Adipocyte (in vitro differentiated cells): ENCODE results near the gene FGF22.
"Not testable (repeated sequence)": the region's sequence is repeated elsewhere in the genome, so short reads cannot be mapped to it uniquely, and the experiment has no call there.

Source experiments
- DNase-seq: peaks from one replicate; pipeline ENCODE4 v3.0.0-alpha.2; 2015; ENCODE audit warnings: low read depth
- H3K27me3 ChIP-seq: replicated peaks from 2 replicates; pipeline ENCODE4 v1.7.0; 2013; ENCODE audit warnings: mild to moderate bottlenecking, low read length, moderate library complexity; ENCODE audit not compliant: control insufficient read depth, insufficient read depth
- H3K36me3 ChIP-seq: 2 replicates; pipeline ENCODE4 v1.7.0; 2013; ENCODE audit warnings: low read length, mild to moderate bottlenecking, moderate library complexity; ENCODE audit not compliant: control insufficient read depth, insufficient read depth, severe bottlenecking
- H3K4me1 ChIP-seq: 2 replicates; pipeline ENCODE4 v1.7.0; 2013; ENCODE audit warnings: mild to moderate bottlenecking, low read length, moderate library complexity; ENCODE audit not compliant: control insufficient read depth, insufficient read depth
- H3K4me3 ChIP-seq: 2 replicates; pipeline ENCODE4 v1.7.0; 2013; ENCODE audit warnings: mild to moderate bottlenecking, low read length, moderate library complexity
- H3K9ac ChIP-seq: 2 replicates; pipeline ENCODE4 v1.7.0; 2013; ENCODE audit warnings: mild to moderate bottlenecking, low read length, moderate library complexity
- H3K9me3 ChIP-seq: 2 replicates; pipeline ENCODE4 v1.7.0; 2013; ENCODE audit warnings: mild to moderate bottlenecking, low read length, moderate library complexity; ENCODE audit not compliant: control insufficient read depth

The FGF22 gene

DNA sequence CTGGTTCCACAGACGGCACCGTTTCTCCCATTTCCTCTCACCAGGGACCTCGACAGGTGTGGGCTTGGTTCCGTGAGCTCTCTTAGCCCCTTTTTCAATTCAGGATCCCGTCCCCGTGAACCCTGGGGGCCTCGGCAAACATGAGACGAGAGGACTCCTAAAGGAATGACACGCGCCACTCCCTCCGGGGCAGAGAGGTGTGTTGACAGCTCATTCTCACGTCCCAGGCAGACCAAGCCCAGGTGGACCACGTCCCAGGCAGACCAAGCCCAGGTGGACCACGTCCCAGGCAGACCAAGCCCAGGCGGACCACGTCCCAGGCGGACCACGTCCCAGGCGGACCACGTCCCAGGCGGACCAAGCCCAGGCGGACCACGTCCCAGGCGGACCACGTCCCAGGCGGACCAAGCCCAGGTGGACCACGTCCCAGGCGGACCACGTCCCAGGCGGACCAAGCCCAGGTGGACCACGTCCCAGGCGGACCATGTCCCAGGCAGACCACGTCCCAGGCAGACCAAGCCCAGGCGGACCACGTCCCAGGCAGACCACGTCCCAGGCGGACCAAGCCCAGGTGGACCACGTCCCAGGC, 27.4 kb downstream of the FGF22 start:
- not testable (repeated sequence) for H3K9me3 ChIP-seq, H3K4me3 ChIP-seq, H3K27me3 ChIP-seq, H3K36me3 ChIP-seq, DNase-seq, H3K9ac ChIP-seq
- H3K4me1 ChIP-seq = peaks cover 31% of the 10 kb centered on the region

DNA sequence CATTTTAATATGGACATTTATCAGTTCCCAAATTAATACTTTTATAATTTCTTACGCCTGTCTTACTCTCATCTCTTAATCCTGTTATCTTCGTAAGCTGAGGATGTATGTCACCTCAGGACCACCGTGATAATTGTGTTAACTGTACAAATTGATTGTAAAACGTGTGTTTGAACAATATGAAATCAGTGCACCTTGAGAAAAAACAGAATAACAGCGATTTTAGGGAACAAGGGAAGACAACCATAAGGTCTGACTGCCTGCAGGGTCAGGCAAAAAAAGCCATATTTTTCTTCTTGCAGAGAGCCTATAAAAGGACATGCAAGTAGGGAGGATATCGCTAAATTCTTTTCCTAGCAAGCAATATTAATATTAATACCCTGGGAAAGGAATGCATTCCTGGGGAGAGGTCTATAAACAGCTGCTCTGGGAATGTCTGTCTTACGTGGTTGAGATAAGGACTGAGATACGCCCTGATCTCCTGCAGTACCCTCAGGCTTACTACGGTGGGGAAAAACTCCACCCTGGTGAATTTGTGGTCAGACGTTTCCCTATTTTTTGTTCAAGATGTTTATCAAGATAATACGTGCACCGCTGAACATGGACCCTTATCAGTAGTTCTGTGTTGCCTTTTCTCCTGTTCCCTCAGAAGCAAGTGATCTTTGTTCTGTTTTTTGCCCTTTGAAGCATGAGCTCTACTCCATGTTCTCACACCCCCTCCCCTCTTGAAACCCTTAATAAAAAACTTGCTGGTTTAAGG, 29.2 kb downstream of the FGF22 start:
- not testable (repeated sequence) for H3K4me3 ChIP-seq, H3K9me3 ChIP-seq, H3K9ac ChIP-seq, H3K36me3 ChIP-seq, DNase-seq, H3K27me3 ChIP-seq
- H3K4me1 ChIP-seq = peaks cover 37% of the 10 kb centered on the region

DNA sequence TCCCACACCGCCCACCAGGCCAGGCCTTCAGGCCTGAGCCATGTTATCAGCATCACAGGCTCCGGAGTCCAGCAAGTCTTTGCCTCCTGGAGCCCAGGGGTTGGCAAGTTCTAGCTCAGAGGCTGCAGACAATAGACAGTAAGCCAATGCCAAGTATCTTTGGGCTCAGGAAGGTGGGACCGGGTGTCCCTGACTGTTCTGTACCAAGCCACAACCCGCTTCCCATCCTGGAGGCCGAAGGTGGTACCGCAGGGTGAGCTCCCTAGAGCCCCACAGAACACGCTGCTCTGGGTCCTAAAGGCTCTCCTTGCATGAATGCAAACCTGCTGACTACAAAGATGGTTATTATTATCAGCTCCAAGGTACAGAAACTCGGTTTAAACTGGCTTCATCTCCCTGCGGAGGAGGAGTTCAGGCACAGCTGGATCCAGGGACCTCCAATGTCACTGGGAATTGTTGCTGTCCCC, 31.0 kb downstream of the FGF22 start:
- no peak for DNase-seq
- peaks cover 33% of the 10 kb centered on the region for H3K4me1 ChIP-seq
- H3K9ac ChIP-seq = no peak overlapping the region

DNA sequence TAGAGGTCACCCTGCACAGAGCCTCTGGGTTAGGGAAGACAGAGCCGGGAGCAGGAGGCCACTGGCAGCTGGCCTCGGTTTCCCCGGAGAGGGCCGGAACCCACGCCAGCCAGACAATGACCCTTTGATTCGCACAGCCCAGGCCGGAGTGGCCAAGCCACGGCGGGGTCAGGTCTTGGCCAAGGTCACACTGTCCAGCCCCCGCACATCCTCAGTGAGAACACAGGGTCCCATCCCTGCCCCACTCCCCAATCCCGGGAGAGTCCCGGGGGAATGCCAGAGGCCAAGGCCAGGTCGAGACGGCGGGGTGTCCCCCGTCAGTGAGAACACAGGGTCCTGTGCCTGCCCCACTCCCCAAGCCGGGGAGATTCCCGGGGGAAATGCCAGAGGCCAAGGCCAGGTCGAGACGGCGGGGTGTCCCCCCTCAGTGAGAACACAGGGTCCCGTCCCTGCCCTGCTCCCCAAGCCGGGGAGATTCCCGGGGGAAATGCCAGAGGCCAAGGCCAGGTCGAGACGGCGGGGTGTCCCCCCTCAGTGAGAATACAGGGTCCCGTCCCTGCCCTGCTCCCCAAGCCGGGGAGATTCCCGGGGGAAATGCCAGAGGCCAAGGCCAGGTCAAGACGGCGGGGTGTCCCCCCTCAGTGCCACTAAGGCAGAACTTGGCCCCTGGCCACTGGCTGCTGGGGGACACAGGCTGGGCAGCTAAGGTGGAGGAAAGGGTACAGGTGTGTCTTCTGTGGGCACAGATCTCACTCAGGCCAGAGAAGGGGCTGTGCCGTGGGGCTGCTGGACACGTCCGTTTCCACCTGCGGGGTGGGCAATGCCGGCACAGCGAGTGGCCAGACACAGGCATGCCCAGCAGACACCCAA, 34.8 kb downstream of the FGF22 start:
- Histone ChIP-seq H3K4me3 (no peak overlapping the region), H3K9ac (peak overlapping the region; percentile 87), H3K4me1 (peaks cover 46% of the 10 kb centered on the region), H3K36me3 (no peaks in the 10 kb centered on the region), H3K9me3 (no peaks in the 10 kb centered on the region), H3K27me3 (no peaks in the 10 kb centered on the region)
- DNase-seq = no peak

More for the DNA sequence above, 31.0 kb downstream of the FGF22 start:
- Histone ChIP-seq H3K9me3 (no peaks in the 10 kb centered on the region), H3K4me3 (no peak overlapping the region), H3K36me3 (no peaks in the 10 kb centered on the region), H3K27me3 (no peaks in the 10 kb centered on the region)

DNA sequence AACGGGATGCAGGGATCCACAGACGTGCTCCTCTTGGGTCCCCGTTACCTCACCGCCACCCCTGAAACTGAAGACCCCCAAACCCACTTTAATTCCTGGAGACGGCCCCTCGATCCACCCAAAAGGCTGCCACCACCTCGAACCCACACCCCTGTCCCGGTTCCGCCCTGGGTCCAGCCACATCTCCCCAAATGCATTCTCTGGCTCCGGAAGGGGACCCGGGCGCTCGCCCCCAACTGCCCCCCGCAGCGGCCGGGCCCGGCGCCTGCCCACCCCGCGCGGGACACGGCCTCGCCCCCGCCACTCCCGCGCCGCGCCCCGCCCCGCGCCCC, 36.3 kb downstream of the FGF22 start:
- DNase-seq = no peak
- peak overlapping the region; percentile 96 for H3K4me3 ChIP-seq
- H3K9ac ChIP-seq = peak overlapping the region; percentile 87
- H3K27me3 ChIP-seq = no peaks in the 10 kb centered on the region
- no peaks in the 10 kb centered on the region for H3K36me3 ChIP-seq
- H3K4me1 ChIP-seq = peaks cover 47% of the 10 kb centered on the region
- H3K9me3 ChIP-seq = no peaks in the 10 kb centered on the region

DNA sequence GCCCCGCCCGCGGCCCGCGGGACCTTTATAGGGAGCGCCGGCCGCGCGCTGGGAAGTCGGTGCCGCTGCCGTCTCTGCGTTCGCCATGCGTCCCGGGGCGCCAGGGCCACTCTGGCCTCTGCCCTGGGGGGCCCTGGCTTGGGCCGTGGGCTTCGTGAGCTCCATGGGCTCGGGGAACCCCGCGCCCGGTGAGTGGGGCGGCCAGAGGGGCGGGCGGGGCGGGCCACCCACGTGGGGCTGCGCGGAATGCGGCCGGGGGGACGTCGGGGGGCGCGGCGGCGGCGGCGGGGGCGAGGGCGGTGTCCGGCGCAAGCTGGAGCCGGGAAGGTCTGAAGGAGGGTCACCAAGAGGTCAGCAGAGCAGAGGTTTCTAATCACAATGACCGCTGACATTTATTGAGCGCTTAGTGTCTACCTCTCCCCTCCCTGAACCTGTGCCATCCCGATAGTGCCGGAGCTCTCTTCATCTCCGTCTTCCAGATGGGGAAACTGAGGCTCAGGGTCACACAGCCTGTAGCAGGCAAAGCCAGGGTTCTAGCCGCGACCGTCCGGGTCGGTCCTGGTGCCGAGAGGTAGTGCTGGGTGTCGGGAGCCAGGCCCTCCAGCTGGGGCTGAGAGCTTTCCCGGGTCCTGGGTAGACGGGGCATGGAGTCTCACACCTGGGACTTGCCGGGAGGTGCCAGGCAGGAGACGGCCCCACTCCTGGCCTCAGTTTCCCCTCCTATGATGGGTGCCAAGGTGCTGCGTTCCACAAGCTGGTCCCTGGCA, 36.8 kb downstream of the FGF22 start, which contains the start of gene FSTL3:
TSS of gene FSTL3 (plus strand) at position 54 of the 767 bp plus-strand sequence. CDS start at position 86, 32 bp downstream.
- peak within 1 kb of the TSS; percentile 99 for H3K9ac ChIP-seq
- H3K9me3 ChIP-seq = no peaks in the 10 kb centered on the region
- H3K36me3 ChIP-seq = peaks cover 4% of the 10 kb centered on the region
- no peaks in the 10 kb centered on the region for H3K27me3 ChIP-seq
- peaks cover 47% of the 10 kb centered on the region for H3K4me1 ChIP-seq
- H3K4me3 ChIP-seq = peak within 1 kb of the TSS; percentile 96
- peak; percentile 70 for DNase-seq

DNA sequence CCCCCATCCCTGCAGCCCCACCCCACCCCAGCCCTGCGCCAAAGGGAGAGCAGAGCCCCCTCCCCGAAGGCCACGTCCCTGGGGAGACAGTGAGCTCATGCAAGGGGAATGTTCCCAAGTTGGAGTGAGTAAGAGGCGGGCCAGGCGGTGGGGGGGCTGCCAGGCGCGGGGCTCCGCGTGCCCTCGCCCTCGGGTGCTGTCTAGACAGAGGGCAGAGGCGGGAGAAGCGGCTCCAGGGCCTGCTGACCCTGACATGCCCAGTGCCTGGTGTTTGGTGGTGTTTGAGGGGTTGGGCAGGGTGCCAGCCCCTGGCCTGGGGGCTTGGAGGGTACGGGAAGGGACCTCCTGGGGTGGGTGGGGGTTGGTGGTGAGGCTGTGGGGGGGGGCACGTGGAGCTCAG, 37.5 kb downstream of the FGF22 start:
- DNase-seq = peak; percentile 93
- H3K9ac ChIP-seq = peak overlapping the region; percentile 99
- peaks cover 9% of the 10 kb centered on the region for H3K36me3 ChIP-seq
- H3K4me3 ChIP-seq = peak overlapping the region; percentile 96
- peaks cover 44% of the 10 kb centered on the region for H3K4me1 ChIP-seq
- no peaks in the 10 kb centered on the region for H3K9me3 ChIP-seq
- no peaks in the 10 kb centered on the region for H3K27me3 ChIP-seq

DNA sequence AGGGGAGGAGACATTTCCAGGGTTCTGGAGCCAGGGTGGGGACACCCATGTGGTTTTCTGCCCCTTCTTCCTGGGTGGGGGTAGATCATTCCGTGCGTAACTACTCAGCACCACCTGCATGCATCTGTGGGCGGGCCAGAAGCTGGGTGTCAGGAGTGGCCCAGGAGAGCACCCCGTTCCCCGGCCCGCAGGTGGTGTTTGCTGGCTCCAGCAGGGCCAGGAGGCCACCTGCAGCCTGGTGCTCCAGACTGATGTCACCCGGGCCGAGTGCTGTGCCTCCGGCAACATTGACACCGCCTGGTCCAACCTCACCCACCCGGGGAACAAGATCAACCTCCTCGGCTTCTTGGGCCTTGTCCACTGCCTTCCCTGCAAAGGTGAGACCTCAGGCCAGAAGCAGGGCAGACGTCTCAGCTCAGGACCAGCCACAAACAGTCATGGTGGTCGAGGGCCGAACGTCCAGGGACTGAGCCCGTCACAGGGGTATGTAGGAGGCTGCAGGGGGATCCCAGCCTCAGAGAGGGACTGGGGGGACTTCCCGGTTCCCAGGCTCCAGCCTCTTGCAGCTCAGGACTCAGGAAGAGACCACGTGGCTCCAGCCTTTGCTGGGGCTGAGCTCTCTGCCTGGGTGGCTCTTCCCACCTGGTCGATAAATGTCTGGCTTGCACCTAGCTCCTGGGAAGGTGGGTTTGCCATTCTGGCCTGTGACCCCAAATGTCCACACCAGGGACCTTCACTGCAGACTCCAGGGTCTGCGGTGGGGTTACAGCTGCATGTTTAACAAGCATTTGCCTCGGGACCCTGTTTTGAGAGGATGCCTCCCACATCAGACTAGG, 38.1 kb downstream of the FGF22 start:
- DNase-seq = peak; percentile 27
- H3K9me3 ChIP-seq = no peaks in the 10 kb centered on the region
- no peaks in the 10 kb centered on the region for H3K27me3 ChIP-seq
- peak overlapping the region; percentile 72 for H3K4me3 ChIP-seq
- peak overlapping the region; percentile 99 for H3K9ac ChIP-seq
- H3K4me1 ChIP-seq = peaks cover 38% of the 10 kb centered on the region
- H3K36me3 ChIP-seq = peaks cover 9% of the 10 kb centered on the region

DNA sequence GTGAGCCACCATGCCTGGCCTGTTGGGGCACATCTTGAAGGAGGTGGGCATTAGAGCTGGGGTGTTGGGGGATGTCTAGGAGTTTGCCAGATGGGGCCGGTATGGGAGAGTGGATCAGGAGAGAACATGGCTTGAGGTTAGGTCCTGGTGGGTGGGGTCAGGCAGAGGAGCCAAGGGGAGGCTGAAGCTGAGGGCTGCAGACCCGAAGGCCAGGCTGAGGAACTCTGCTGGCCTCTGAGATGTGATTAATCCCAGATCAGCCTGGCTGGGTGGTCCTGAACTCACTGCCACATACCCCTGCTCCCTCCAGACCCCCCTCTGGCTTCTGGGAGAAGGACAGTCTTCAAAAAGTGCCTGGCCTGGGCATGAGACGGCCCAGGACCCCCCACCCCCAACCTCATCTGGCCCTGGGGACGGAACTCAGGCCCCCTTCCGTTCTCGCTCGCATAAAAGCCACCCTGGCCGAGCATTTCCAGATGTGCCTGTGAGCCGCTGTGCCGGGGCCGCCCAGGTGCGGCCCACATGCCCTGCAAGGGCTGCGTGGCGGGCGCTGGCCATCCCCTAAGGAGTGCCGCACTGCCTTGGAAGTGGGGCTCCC, 39.2 kb downstream of the FGF22 start:
- peaks cover 9% of the 10 kb centered on the region for H3K36me3 ChIP-seq
- peak overlapping the region; percentile 72 for H3K4me3 ChIP-seq
- peaks cover 33% of the 10 kb centered on the region for H3K4me1 ChIP-seq
- no peaks in the 10 kb centered on the region for H3K27me3 ChIP-seq
- no peak for DNase-seq
- H3K9me3 ChIP-seq = no peaks in the 10 kb centered on the region
- peak overlapping the region; percentile 90 for H3K9ac ChIP-seq
